Measurements from ENCODE around the gene SEMA3B.
"Not testable (repeated sequence)": the region's sequence is repeated elsewhere in the genome, so short reads cannot be mapped to it uniquely, and the experiment has no call there.

The SEMA3B gene

DNA sequence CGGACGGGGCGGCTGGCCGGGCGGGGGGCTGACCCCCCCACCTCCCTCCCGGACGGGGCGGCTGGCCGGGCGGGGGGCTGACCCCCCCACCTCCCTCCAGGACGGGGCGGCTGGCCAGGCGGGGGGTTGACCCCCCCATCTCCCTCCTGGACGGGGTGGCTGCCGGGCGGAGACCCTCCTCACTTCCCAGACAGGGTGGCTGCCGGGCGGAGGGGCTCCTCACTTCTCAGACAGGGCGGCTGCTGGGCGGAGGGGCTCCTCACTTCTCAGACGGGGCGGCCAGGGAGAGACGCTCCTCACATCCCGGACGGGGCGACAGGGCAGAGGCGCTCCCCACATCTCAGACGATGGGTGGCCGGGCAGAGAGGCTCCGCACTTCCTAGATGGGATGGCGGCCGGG lies 43.1 kb downstream of the SEMA3B start:
- not testable (repeated sequence) for DNase-seq (ENCODE audit: low read depth in 1 of 2, low spot score in 1 of 2)

DNA sequence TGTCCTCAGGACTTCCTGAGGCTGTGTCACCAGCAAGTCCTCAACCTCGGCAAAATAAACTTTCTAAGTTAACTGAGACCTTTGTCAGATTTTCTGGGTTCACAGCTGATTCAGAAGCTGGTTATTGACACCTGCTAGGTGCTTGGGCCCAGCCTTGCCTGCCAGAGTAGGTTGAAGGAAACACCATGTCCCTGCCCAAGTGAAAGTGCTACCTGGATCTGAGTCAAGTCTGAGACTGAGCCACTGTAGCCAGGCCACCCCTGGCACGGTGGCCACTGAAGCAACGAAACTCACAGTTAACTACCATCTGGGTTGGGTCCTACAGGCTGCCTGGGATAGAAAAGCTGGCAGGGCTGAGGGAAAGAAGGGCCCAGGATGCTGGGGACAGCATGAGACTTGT lies 45.4 kb downstream of the SEMA3B start:
- DNase-seq (ENCODE audit: low read depth in 1 of 2, low spot score in 1 of 2), result no peak

DNA sequence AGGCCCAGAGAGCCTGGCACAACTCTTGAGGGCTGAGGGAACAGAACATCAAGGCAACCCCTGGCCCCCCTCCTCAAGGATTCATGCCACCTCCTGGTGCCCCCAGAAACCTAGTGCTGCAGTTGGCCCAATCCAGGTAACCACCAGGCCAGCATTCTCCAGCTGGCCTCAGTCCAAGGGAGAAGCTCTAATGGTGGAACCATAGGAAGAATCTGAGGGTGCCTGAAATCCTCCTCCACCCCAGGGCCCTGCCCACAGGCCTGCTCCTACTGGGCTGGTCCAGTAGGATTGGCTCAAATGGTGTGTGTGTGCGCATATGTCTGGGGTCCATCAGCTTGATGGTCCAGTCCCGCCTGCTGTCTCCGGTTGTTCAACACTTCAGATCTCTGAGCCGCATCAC lies 45.9 kb downstream of the SEMA3B start:
- no peak for DNase-seq (ENCODE audit: low read depth in 1 of 2, low spot score in 1 of 2)

DNA sequence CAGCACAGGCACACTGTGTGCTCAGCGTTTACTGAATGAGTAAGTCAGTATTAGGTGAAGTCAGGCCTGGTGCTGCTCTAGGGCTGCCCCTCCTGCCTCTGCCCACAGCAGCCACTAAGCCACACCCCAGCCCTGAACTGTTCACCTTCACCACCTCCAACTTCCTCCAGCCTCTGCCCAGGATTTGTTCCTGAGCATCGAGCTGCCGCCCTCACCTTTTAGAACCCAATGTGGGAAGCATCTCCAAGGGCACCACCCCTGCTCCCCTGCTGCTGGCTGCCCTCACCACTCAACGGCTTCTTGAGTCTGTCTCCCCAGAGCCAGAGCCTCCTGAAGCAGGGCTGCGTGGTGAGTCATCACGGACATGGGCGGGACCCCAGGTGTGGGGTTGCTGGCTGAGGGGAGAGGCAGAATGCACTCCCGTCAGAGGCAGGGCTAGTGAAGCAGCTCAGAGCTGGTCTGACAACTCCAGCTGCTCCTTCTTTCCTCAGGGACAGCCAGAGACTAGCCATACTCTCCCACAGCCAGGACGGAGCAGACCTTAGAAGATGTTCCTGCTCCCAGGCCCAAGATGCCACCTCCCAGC lies 47.8 kb downstream of the SEMA3B start:
- DNase-seq (ENCODE audit: low read depth in 1 of 2, low spot score in 1 of 2), result peak; percentile 36 to 49

DNA sequence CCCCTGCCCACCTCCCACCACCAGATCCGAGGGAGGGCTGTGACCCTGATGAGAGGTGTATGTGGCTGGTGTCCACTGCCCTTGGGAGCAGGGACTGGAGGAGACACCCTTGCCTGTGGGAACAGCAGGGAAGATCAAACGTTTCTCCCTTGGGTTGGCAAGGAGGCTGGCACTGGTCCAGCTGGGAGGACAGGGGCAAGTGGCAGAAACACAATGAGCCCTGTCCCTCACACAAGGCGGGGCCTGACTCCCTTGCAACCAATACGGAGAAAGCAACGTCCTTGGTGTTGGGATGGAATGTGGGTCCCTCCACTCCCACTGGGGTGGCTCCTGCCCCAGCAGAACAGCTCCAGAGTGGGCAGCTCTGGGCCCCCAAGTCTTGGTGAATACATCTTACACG lies 48.4 kb downstream of the SEMA3B start:
- no peak for DNase-seq (ENCODE audit: low read depth in 1 of 2, low spot score in 1 of 2)

DNA sequence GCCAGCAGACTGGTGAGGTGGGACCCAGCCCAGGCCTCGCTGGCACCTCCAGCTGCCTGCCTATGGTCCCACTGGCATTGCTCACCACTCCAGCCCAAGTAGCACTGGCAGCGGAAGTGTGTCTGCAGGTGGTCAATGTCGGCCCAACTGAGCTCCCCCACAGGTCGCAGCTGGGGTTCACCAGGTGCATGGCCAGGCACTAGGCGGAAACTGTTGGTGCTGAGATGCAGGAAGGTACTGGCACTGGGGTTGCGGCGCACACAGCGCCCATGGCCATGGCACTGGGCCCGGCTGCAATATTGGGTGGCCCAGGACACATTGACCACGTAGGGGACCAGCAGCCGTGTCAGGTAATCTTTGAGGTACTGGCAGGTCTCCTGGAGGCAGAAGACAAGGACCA lies 49.2 kb downstream of the SEMA3B start:
- no peak for DNase-seq (ENCODE audit: low read depth in 1 of 2, low spot score in 1 of 2)

DNA sequence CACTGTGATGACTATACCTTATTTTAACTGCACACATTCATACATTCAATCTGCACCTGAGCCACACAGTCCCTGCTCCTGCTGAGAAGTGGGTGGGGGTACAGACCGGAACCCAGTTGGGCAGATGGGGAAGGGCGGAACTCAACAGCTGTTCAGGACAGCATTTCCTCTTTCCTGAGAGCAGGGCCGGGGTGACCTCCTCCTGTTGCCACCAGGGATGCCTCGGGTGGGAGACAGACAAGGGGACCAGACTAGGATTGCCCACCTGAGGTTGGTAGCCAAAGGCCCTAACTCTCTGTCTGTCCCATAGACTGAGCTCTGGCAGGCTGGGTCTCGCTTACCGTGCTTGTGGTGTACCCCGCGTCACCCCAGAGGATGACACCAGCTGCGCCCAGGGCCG lies 49.7 kb downstream of the SEMA3B start:
- no peak for DNase-seq (ENCODE audit: low read depth in 1 of 2, low spot score in 1 of 2)

DNA sequence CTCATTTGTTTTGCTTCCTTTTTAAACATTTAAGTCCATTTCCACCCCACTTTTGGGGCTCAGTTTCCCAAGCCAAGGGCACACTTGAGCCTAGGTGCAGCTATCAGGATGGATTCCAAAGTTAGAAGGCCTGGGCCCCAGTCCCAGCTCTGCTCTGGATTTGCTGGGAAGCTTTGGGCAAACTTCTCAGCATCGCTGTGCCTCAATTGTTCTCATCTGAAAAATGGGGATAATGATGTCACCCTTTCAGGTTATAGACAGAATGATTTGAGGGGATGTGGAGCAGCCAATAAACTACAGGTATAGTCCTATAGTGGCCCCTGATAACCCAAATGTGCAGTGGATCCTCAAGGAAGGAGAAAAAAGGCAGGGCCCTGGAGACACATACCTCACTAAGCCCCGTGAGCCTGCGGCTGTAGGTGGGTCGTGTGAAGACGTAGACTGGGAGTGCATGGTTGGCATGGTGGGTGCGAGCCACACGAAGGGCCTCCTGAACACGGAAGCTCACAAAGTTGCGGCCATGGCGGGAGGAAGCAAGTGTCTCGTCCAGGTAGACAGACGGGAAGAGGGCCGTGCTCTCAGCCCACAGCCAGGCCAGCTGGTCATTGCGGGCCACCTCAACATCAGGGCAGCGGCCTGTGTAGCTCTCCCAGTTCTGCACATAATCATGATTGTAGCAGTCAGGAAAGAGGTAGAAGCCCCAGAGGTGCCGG lies 50.4 kb downstream of the SEMA3B start:
- DNase-seq (ENCODE audit: low read depth in 1 of 2, low spot score in 1 of 2), result no peak

DNA sequence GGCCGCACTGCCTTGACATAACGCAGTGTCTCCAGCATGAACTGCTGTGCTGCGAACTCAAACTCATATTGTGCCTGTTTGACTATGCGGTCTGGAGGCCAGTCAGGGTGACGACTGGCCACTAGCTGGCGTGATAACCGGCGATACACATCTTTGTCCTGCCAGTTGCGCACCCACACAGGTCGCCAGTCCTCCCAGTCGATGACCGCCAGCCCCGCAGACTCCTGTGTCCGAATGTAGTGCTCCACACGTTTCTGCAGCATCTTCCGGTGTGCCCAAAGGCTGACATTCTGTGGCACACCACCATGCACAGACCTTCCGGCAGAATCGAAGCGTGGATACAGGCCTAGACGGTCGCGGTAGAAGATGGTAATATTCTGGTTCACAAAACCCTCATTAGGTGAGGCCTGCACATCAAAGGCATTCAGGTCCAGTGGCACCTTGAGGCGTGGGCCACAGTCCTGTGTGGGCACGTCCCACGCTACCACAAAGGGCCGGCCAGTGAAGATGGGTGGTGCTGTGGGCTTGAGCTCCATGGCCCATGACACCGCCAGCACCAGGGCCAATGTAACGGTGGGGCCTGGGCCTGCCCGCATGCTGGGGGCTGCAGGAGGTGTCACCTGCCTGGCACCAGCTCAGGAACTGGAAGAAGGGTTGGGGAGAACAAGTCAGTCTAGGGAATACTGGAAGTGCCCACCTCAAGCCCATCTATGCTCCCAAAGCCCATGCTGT lies 51.1 kb downstream of the SEMA3B start:
- no peak for DNase-seq (ENCODE audit: low read depth in 1 of 2, low spot score in 1 of 2)

DNA sequence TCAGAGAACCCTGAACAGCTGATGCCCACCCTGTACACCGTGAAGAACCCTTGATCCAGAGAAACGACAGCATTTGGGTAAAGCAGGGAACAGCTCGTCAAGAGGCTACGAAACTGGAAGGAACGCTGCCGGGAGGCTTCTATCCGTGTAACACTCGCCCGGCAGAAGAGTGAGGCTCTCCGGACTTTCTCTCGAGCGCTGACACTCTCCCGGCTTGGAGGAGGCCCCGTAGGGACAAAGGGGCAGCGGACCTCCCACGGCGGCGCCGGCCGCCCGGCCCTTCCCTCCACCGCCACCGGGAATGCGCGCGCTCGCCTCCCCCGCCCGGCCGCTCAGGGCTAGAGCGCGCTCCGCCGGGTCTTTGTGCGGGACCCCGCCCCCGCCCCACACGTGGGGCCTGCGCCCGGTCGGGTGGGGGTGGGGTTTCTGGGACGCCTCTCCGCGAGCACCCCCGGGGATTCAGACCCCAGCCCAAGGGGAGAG lies 51.9 kb downstream of the SEMA3B start:
- peak in 1 of 2 donors; percentile 55 for DNase-seq (ENCODE audit: low read depth in 1 of 2, low spot score in 1 of 2)

DNA sequence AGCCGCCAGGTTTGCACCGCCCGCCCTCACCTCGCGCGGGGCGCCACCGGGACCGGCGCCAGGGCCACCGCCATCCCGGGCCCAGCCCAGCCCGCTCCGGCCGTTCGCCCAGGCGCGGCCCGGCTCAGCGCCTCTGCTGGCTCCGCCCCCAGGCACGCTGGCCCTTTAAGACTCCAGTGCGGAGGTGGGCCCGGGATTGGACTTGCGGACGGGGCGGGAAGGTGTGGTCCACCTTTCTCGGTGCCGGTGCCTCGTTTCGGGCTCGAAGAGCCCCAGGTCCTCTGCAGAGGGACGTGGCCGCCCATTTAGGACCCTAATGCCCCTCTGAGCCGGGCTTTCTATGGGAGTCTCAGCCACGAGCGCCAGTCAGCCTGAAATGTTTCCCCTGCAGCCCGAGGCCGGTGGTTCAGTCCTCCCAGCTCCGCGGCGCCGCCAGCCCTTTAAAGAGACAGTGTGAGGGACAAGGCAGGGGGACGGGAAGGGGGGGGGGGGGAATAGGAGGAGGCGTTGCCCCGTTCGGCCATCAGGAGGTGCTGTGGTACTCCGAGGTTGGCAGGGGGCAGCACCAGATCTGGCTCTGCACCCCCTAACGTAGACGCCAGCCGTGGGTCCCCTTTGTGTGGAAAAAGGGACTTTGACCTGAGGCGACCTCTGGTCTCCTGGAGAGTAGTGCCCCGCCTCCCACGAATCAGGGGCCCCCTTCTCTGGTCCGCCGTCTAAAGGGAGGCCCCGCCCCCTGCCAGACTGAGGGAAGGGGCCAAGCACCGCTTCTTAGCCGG lies 52.6 kb downstream of the SEMA3B start:
- peak; percentile 71 to 72 for DNase-seq (ENCODE audit: low read depth in 1 of 2, low spot score in 1 of 2)

DNA sequence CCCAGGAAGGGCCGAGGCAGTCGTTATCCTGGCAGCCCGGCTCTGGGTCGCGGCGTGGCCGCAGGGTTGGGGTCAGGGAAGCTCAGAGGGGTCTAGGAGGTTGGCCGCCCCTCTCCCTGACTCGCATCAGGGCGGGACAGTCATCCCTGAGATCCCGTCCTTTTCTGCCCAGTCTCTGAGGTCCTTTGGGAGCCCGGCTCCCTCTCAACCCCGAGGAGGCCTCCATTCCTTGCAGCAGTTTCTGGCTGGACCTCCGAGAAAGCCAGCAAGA lies 53.1 kb downstream of the SEMA3B start:
- no peak for DNase-seq (ENCODE audit: low read depth in 1 of 2, low spot score in 1 of 2)

DNA sequence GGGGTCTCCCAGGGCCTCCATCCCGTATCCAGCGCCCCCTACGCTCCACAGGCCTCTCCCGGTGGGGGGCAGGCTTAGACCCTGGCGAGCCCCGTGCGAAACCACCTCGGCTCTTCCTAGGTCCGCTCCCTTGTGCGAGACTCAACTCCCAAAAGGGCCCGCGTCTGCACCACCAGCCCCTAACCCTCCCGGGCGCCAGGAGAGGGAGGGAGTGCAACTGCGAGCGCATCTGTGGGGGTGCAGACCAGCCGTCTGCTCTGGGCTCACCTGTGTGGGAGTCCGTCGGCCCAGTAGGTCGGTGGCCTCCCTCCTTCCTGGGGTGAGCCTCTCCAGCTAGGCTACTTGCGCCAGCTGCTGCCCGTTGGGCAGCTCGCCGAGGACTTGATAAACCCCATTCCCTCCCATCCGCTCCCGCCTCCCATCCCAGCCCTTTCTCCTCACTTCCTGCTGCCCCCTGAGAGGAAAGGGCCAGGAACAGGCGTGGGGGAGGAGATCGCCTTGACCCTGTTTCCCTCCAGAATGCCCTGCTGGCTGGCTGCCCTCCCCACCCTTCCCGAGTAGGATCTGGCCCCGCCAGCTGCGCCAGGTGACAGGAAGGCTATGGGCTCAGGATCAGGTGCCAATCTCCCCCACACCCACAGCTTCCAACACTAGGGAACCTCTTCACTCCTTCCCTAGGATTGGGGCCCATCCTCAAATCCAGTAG lies 53.6 kb downstream of the SEMA3B start, which contains the start of gene HYAL2:
HYAL2 (minus strand) TSS at position 360 of the 706 bp plus-strand sequence. CDS start 2,256 bp downstream, outside the sequence.
- DNase-seq (ENCODE audit: low read depth in 1 of 2, low spot score in 1 of 2), result no peak

DNA sequence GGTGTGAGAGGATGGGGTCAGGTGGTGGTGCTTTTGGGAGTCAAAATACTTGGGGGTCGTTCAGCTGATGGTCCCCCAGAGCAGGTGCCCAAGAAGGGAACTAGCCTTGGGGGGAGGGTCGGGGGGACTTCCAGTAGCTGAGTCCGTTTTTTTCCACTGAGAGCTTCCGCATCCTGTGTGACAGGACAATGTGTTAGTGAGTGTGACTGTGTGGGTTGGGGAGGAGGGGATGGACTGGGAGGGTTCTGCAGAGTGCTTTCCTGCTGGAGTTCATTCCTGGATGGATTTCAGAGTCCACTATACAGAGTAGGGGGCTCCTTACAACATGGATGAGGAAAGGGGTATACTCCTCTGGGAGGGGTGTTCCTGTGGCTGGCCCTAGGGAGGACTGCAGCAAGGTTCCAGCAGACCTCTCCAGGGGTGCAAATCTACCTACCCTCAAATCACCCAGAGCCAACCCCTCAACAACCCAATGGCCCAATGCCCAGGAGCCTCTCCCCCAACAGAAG lies 54.2 kb downstream of the SEMA3B start:
- no peak for DNase-seq (ENCODE audit: low read depth in 1 of 2, low spot score in 1 of 2)

DNA sequence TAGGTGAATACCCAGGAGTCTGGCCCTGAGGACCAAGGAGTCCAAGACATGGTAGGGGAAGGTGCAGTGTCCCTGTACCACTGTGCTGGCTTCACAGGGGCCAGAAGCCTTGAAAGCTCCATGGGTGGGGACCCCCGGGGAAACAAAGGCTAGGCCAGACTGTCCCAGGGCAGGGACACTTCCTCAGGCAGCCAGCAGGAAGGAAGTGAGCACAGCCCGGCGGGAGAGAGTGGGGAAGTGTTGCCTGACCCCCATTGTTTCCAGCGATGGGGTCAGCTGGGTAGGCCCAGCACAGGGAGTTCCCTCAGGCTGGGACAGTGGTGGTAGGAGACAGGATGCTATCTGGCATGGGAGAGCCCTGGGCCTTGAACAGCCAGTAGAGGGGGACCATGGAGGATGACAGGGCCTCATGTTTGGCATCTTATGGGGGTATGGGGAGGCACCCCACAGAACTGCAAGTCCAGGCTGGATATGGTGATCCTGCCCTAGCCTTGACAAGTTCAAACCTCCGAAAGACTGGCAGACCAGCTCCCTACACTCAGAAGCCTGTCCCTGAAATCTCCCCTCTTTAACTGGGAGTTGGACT lies 54.8 kb downstream of the SEMA3B start:
- DNase-seq (ENCODE audit: low read depth in 1 of 2, low spot score in 1 of 2), result no peak

DNA sequence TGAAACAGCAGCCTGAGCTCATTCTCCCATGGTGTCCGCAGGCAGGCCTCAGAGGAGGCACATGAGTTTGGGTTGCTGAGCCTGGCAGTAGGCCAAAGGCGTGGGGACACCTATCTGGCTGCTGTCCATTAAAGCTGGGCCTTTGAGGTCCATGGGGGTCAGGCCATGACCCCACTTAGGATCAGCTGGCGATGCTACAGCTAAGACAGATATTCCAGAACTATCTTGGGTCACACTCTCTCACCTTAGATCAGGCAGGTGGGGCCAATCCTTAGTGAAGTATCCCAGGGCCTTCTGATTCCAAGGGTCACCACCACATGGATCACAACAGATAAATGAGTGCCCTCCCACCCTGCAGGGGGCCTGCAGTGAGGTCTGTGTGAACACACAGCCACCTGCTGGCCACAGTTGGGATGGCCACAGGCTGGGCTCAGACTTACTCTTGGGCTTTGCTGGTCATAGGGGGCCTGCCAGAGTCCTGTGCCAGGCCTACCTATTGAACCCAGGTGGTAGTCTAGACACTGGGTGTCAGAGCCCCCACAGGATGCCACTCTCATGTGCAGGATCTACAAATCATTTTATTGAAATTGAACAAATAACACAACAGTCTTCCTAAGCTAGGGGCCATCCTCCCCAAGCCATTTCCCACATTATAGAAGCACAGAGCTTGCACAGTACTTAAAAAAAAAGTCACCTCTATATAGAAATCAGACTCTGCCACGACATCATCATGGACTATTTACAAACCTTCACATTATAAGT lies 55.6 kb downstream of the SEMA3B start:
- peak in 1 of 2 donors; percentile 51 for DNase-seq (ENCODE audit: low read depth in 1 of 2, low spot score in 1 of 2)

DNA sequence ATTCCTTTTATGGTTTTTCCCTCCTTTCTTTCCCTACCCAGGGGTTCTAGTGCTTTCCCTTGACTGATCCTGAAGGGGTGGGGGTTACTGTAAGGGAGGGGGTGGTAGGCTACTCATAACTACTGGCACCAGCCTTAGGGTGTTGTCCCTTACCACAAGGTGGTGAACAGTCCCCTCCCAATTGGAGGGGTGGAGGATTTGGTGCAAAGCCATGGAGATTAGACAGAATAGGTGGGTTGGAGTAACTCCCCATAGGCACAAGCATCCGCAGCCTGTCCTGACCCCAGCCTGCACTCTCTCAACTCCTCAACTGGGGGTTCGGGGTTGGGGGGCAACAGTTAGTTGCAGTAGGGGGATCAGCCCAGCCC lies 56.1 kb downstream of the SEMA3B start:
- no peak for DNase-seq (ENCODE audit: low read depth in 1 of 2, low spot score in 1 of 2)

DNA sequence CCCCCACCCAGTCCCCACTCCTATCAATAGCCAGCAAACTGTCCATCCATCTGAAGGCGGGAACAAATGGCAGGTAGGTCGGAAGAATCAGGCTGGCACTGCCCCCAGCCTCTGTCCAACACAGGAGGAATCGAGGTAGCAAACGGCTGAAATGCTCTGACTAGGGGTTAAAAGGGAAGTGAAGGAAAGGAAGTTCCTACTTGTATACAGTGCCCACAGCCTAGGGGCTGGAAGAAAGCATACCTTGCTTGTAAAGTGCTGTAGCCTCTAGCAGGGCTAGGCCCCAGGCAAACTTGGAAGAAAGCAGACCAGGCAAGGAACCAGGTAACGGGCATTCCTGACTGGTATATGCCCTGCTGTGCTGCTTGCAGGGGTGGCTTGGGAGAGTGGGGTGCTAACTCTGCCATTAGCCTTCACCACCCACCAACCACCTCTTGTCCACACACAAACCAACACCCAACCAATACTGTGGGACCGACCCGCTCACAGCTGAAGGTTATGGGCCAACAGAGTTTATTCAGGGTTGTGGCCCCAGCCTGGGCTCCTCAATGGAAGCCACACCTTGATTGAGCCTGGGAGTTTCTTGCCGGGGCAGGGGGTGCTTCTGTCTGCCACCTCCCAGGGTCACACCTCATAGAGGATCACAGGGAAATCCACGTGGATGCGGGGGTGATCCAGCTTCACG lies 56.7 kb downstream of the SEMA3B start:
- no peak for DNase-seq (ENCODE audit: low read depth in 1 of 2, low spot score in 1 of 2)

DNA sequence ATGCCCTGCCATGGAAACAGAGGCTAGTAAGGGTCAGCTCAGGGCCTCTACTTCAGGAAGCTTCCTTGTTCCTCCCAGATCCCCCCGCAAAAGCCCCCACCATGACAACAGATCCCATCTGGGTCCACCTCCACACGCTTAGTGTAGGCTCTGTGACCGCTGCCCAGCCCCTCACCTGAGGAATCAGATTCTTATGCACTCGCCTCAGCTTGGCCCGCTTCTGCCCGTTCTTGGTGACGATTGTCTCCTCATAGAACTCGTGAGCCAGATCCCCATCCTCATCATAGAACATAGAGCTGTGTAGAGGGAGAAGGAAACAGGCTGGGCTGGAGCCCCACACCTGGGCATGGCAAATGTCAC lies 57.2 kb downstream of the SEMA3B start:
- no peak for DNase-seq (ENCODE audit: low read depth in 1 of 2, low spot score in 1 of 2)

All from stimulated activated CD4-positive, alpha-beta T cell treated with anti-CD3 and anti-CD28 coated beads, Interleukin-15, amount 100 ng/mL, for 1 hour (primary cell).